ENCODE results near the gene LACRT. TPM values are rescaled to one million over a fixed set of nuclear protein-coding genes. Genes with fewer than 3 reads are reported as not detected.

Gene LACRT
- total RNA-seq, 1 donor from 2014 or later, result not detected

GRCh38 chr12:54608156-54608555 lies 26.5 kb downstream of the LACRT start:
- H3K27ac Mint-ChIP-seq (ENCODE audit: unreplicated experiment), result no peak overlapping the region
- H3K36me3 Mint-ChIP-seq (ENCODE audit: unreplicated experiment), result no peaks in the 10 kb centered on the region
- no peak for TF ChIP-seq CTCF (IDR thresholded peaks at IDR 0.05)
- no peaks in the 10 kb centered on the region for H3K9me3 Mint-ChIP-seq (ENCODE audit: unreplicated experiment)
- peaks cover 21% of the 10 kb centered on the region for H3K27me3 Mint-ChIP-seq (ENCODE audit: unreplicated experiment)
- H3K4me1 Mint-ChIP-seq (ENCODE audit: unreplicated experiment), result no peaks in the 10 kb centered on the region
- no peak for DNase-seq (ENCODE audit: extremely low spot score, unreplicated experiment)
- H3K4me3 Mint-ChIP-seq (ENCODE audit: unreplicated experiment), result no peak overlapping the region

DNA sequence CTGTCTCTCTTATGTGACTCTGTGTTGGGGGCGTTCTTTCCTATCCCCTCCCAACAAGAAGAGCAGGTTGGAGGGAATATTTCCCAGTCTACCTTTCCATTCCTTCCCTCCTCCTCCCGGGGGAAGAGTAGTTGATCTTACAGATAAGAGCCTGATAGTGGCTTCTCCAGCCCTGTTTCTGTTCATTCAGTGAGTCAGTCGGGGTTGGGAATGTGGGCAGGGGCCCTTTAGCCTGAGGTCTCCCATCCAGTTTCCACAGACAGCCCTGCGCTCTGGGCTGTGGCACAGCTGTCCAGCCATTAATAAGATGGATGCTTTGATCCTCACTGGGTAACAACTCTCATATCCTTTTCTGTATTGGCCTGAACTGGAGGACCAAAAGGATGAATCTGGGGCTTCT lies 28.1 kb downstream of the LACRT start:
- Mint-ChIP-seq H3K9me3 (ENCODE audit: unreplicated experiment) (no peaks in the 10 kb centered on the region), H3K36me3 (ENCODE audit: unreplicated experiment) (no peaks in the 10 kb centered on the region), H3K27ac (ENCODE audit: unreplicated experiment) (no peak overlapping the region), H3K4me1 (ENCODE audit: unreplicated experiment) (no peaks in the 10 kb centered on the region), H3K27me3 (ENCODE audit: unreplicated experiment) (peaks cover 21% of the 10 kb centered on the region), H3K4me3 (ENCODE audit: unreplicated experiment) (no peak overlapping the region)
- no peak for DNase-seq (ENCODE audit: extremely low spot score, unreplicated experiment)
- TF ChIP-seq CTCF (IDR thresholded peaks at IDR 0.05), result no peak

DNA sequence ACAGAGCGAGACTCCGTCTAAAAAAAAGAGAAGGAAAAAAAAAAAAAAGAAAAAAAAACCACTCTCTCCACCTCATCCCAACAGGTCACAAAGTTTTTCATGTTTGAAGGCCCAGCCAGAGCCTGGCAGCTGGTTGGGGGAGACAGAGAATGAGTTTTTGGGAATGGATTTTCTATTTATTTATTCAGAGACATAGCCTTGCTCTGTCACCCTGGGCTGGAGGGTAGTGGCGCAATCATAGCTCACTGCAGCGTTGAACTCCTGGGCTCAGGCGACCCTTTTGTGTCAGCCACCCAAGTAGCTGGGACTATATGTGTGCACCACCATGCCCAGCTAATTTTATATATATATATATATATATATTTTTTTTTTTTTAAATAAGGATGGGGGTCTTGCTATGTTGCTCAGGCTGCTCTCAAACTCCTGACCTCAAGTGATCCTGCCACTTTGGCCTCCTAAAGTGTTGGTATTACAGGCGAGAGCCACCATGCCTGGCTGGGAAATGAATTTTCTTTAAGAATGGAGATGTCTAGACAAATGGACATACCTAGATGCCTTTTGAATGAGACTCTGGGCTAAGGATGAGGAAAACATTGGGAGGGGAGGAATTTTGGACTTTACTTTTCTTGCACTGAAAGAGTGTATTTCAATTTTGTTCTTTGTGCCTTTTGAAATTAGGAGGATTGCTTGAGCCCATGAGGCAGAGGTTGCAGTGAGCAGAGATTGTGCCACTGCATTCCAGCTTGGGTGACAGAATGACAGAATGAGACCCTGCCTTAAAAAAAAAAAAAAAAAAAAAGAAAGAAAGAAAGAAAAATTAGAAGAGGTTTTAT lies 29.3 kb downstream of the LACRT start:
- DNase-seq (ENCODE audit: extremely low spot score, unreplicated experiment), result no peak
- no peaks in the 10 kb centered on the region for H3K36me3 Mint-ChIP-seq (ENCODE audit: unreplicated experiment)
- H3K9me3 Mint-ChIP-seq (ENCODE audit: unreplicated experiment), result no peaks in the 10 kb centered on the region
- no peak overlapping the region for H3K4me3 Mint-ChIP-seq (ENCODE audit: unreplicated experiment)
- no peaks in the 10 kb centered on the region for H3K4me1 Mint-ChIP-seq (ENCODE audit: unreplicated experiment)
- H3K27ac Mint-ChIP-seq (ENCODE audit: unreplicated experiment), result no peak overlapping the region
- TF ChIP-seq CTCF (IDR thresholded peaks at IDR 0.05), result no peak
- H3K27me3 Mint-ChIP-seq (ENCODE audit: unreplicated experiment), result peaks cover 21% of the 10 kb centered on the region

- no peaks in the 10 kb centered on the region for H3K36me3 Mint-ChIP-seq (ENCODE audit: unreplicated experiment)
- no peak overlapping the region for H3K4me3 Mint-ChIP-seq (ENCODE audit: unreplicated experiment)
- DNase-seq (ENCODE audit: extremely low spot score, unreplicated experiment), result no peak
- H3K27ac Mint-ChIP-seq (ENCODE audit: unreplicated experiment), result no peak overlapping the region
- no peaks in the 10 kb centered on the region for H3K9me3 Mint-ChIP-seq (ENCODE audit: unreplicated experiment)
- TF ChIP-seq CTCF (IDR thresholded peaks at IDR 0.05), result no peak
- H3K27me3 Mint-ChIP-seq (ENCODE audit: unreplicated experiment), result peaks cover 25% of the 10 kb centered on the region
- no peaks in the 10 kb centered on the region for H3K4me1 Mint-ChIP-seq (ENCODE audit: unreplicated experiment)
These were observed 30.3 kb downstream of the LACRT start for GRCh38 chr12:54604436-54604835.

- Mint-ChIP-seq H3K4me1 (ENCODE audit: unreplicated experiment) (no peaks in the 10 kb centered on the region), H3K4me3 (ENCODE audit: unreplicated experiment) (no peak overlapping the region), H3K9me3 (ENCODE audit: unreplicated experiment) (no peaks in the 10 kb centered on the region), H3K36me3 (ENCODE audit: unreplicated experiment) (no peaks in the 10 kb centered on the region), H3K27ac (ENCODE audit: unreplicated experiment) (no peak overlapping the region), H3K27me3 (ENCODE audit: unreplicated experiment) (peaks cover 28% of the 10 kb centered on the region)
- no peak for TF ChIP-seq CTCF (IDR thresholded peaks at IDR 0.05)
- DNase-seq (ENCODE audit: extremely low spot score, unreplicated experiment), result no peak
These were observed 30.8 kb downstream of the LACRT start for GRCh38 chr12:54603872-54604271.
